Measurements from ENCODE around the gene SYT2. TPM values are rescaled to one million over a fixed set of nuclear protein-coding genes. Genes with fewer than 3 reads are reported as not detected.

The SYT2 gene
- total RNA-seq, 1 experiment from 2014 or later: not detected

- RAD21 ChIA-PET (ENCODE audit: low non-redundant PET in 1 of 2, low total read pairs in 2 of 2, uncharacterized antibody in 2 of 2, unreplicated experiment in 2 of 2): no interaction called here
- Histone ChIP-seq H3K4me2 (ENCODE audit: low read length) (no peak overlapping the region), H3K9me3 (ENCODE audit: control insufficient read depth in 1 of 2, insufficient read depth in 1 of 2, low read depth in 1 of 2, low read length in 2 of 2) (no peaks in the 10 kb centered on the region), H3K79me2 (ENCODE audit: insufficient read depth, low read length) (no peaks in the 10 kb centered on the region), H3K9me2 (ENCODE audit: insufficient read depth) (no peaks in the 10 kb centered on the region; the same call in 1 of the 2 replicates), H4K20me1 (ENCODE audit: insufficient read depth) (no peaks in the 10 kb centered on the region), H3K4me3 (replicated peaks in 1 of 2; ENCODE audit: low read depth in 1 of 2, low read length in 2 of 2) (no peak overlapping the region), H2AFZ (ENCODE audit: low read depth, low read length, poor library complexity, severe bottlenecking) (no peak overlapping the region), H3K36me3 (ENCODE audit: control insufficient read depth in 1 of 2, insufficient read depth in 2 of 2, low read length in 2 of 2) (no peaks in the 10 kb centered on the region), H3K27ac (ENCODE audit: low read depth, low read length) (no peak overlapping the region), H3K9ac (ENCODE audit: low read length) (no peak overlapping the region), H3K4me1 (ENCODE audit: control insufficient read depth in 1 of 2, insufficient read depth in 2 of 2, low read length in 2 of 2) (peaks cover 0 to 6% of the 10 kb centered on the region in 2 experiments; a peak in 1 of 4 replicates), H3K27me3 (ENCODE audit: insufficient read depth, low read length) (no peaks in the 10 kb centered on the region)
- CTCF ChIA-PET: interaction anchor here (0.9 kb wide), 1 partner anchor 22 kb away, joined by 3 read pairs; no protein-coding TSS in a partner anchor
- no peak for TF ChIP-seq EZH2phosphoT487 (IDR thresholded peaks at IDR 0.05; ENCODE audit: borderline replicate concordance)
- TF ChIP-seq MAX (IDR thresholded peaks at IDR 0.05): no peak
- no peak for TF ChIP-seq ZNF274 (IDR thresholded peaks at IDR 0.05; ENCODE audit: low read depth, low read length)
- TF ChIP-seq ZFX (IDR thresholded peaks at IDR 0.05): no peak
- no peak for TF ChIP-seq ZBTB33 (IDR thresholded peaks at IDR 0.05; ENCODE audit: extremely low read depth, insufficient replicate concordance, low read length)
- no TSS peak for BruUV-seq (replicated peaks)
- DNase-seq (ENCODE audit: low read depth, low spot score) (no peak), ATAC-seq (no peak)
- POLR2A ChIA-PET: no interaction called here
- intact Hi-C loops (cut with micrococcal nuclease): loop anchor here (10.0 kb wide), 1 partner anchor 114 kb away; no protein-coding TSS in a partner anchor
These were observed 131.7 kb downstream of the SYT2 start for GRCh38 chr1:202578565-202578964.

GRCh38 chr1:202578001-202578504 is 132.2 kb downstream of the SYT2 start:
- TF ChIP-seq ZNF274 (IDR thresholded peaks at IDR 0.05; ENCODE audit: low read depth, low read length) (no peak), SRF (IDR thresholded peaks at IDR 0.05; ENCODE audit: low read depth) (peak; percentile 38; the same call in 1 of the 2 replicates)
- DNase-seq (ENCODE audit: low read depth, low spot score) (no peak), ATAC-seq (no peak)
- no peak overlapping the region for H3K27ac ChIP-seq (ENCODE audit: low read depth, low read length)
- no peaks in the 10 kb centered on the region for H3K9me3 ChIP-seq (ENCODE audit: control insufficient read depth in 1 of 2, insufficient read depth in 1 of 2, low read depth in 1 of 2, low read length in 2 of 2)
- peaks cover 0 to 6% of the 10 kb centered on the region in 2 experiments; a peak in 1 of 4 replicates for H3K4me1 ChIP-seq (ENCODE audit: control insufficient read depth in 1 of 2, insufficient read depth in 2 of 2, low read length in 2 of 2)
- no peaks in the 10 kb centered on the region for H3K36me3 ChIP-seq (ENCODE audit: control insufficient read depth in 1 of 2, insufficient read depth in 2 of 2, low read length in 2 of 2)
- ChIA-PET CTCF (interaction anchor here (0.9 kb wide), 1 partner anchor 22 kb away, joined by 3 read pairs; no protein-coding TSS in a partner anchor), RAD21 (ENCODE audit: low non-redundant PET in 1 of 2, low total read pairs in 2 of 2, uncharacterized antibody in 2 of 2, unreplicated experiment in 2 of 2) (no interaction called here), POLR2A (no interaction called here)
- no peaks in the 10 kb centered on the region; the same call in 1 of the 2 replicates for H3K9me2 ChIP-seq (ENCODE audit: insufficient read depth)
- H3K79me2 ChIP-seq (ENCODE audit: insufficient read depth, low read length): no peaks in the 10 kb centered on the region
- H3K4me2 ChIP-seq (ENCODE audit: low read length): no peak overlapping the region
- H2AFZ ChIP-seq (ENCODE audit: low read depth, low read length, poor library complexity, severe bottlenecking): no peak overlapping the region
- H3K27me3 ChIP-seq (ENCODE audit: insufficient read depth, low read length): no peaks in the 10 kb centered on the region
- no peak overlapping the region for H3K9ac ChIP-seq (ENCODE audit: low read length)
- no peak overlapping the region for H3K4me3 ChIP-seq (replicated peaks in 1 of 2; ENCODE audit: low read depth in 1 of 2, low read length in 2 of 2)
- intact Hi-C loops (cut with micrococcal nuclease): loop anchor here (10.0 kb wide), 1 partner anchor 113 kb away; no protein-coding TSS in a partner anchor
- H4K20me1 ChIP-seq (ENCODE audit: insufficient read depth): no peaks in the 10 kb centered on the region
- BruUV-seq (replicated peaks): no TSS peak
